Measurements from ENCODE around the gene DCAF5.
A peak's percentile ranks its signal among the peaks of the same experiment; 100 is the strongest.

Gene DCAF5

DNA sequence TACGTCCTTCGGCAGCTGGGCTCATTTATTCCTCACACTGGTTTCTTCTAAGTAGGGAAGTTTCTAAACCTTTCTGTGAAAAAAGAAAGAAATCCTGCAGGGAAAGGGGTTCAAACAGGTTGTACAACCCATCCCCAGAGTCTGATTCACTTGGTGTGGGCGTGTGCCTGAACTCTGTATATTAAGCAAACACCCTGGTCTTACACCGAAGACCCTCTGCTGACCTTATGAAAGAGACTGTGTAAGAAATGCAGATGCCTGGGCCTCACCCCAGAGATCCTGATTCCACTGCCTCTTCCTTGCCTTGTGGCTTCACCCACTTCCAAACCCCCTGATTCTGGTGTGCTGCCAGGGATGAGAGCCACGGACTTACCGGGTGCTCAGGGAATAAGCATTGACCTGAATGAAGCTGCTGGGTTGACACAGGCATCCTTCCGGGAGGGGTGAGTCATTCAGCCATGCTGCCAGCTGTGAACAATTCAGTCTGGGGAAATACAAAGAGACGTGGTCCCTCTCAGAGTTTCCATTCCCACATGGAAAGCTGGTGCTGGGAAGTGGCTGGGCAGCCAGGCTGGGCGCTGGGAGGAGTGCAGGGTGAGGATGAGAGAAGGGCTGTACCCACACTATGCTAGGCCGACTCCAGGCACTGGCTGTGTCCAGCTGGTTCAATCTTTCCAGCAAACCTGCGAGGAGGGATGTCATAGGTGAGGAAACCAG, 147.3 kb downstream of the DCAF5 start:
- peak; percentile 96 for DNase-seq (ENCODE audit: low read depth, low spot score)

DNA sequence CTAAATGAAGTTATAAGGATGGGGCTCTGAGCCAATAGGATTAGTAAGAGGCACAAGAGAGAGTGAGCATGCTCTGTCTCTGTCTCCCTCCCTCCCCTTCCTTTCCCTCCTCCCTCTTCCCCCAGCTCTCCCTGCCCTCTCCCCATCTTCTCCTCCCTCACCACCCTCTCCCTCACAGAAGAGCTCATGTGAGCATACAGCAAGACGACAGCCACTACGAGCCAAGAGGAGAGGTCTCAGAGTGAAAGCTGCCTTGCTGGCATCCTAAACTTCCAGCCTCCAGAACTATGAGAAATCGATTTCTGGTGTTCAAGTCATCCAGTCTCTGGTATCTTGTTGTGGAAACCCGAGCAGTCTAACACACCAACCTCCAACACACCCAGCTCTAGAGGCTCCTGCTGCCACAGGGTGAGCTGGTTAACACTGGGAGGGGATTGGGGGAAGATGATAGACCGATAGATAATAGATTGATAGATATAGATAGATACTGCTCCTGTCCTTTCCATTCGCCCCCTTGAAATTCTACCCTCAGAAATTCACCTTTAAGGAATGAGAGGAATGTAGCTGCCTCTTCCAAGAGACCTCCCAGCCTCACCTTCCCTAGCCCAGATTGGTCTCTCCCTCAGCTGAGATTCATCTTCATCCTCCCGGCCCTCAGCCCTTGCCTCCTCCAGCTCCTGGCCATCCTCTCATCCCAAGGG, 148.0 kb downstream of the DCAF5 start:
- DNase-seq (ENCODE audit: low read depth, low spot score): peak; percentile 57

DNA sequence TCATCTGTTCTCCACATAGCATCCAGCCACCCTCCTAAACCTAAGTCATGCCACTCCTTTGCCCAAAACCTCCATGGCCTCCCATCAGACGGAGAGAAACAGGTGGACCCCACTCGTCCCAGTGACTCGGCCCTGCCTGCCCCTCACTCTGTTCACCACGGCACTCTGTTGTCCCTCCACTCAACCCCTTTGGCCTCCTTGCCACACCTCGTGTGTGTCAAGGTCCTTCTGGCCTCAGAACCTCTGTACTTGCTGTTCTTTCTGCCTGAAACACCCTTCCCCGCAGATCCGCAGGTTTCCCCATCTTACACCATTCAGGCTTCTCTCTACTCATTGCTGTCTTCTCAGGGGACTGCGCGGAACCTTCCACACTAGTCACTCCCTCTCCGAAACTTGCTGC, 149.3 kb downstream of the DCAF5 start:
- no peak for DNase-seq (ENCODE audit: low read depth, low spot score)

DNA sequence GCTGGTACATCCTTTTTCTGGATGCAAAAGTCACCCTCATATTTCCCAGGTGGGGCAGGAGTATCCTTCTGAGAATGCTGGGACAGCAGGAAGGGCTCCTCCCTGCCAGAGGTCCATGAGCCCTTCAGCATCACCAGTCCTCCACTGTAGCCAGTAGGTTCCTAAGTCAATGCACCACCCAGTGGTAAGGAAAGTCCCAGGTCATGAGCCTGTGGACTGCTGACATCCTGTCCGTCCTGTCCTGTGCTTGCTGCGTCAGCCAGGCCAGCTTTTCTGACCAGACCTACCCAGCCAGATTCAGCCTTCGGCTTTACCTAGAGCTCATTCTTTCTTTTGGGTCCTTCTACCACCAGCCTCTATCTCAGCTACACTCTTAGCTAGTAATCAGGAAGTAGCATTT, 150.8 kb downstream of the DCAF5 start:
- no peak for DNase-seq (ENCODE audit: low read depth, low spot score)

DNA sequence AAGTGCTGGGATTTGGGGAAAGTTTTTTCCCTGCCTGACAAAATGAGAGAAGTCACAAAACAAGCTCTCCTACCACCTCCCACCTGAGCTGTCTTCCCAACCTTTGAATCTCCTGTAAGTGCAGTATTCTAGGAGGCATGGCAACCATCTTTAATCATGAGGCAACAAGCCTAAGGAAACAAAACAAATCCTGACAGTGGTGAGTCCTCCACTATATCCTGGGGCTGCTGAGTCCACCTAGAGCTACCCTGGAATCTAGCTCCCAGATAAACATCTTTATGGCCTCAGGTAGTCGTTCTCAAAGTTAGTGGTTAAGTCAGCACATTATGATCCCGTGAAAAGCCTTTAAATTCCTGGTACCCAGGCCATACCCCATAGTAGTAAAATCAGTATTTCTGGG, 151.5 kb downstream of the DCAF5 start:
- no peak for DNase-seq (ENCODE audit: low read depth, low spot score)
